ENCODE data around the gene MARCHF10. TPM values are rescaled to one million over a fixed set of nuclear protein-coding genes. Genes with fewer than 3 reads are reported as not detected.
A peak's percentile ranks its signal among the peaks of the same experiment; 100 is the strongest.

Gene MARCHF10
- total RNA-seq, 1 experiment from 2014 or later: not detected

- peak overlapping the region; percentile 39 for H3K4me2 ChIP-seq (ENCODE audit: low read depth, low read length, poor library complexity, severe bottlenecking)
- H3K4me3 ChIP-seq (ENCODE audit: low read length): peak overlapping the region; percentile 32; the same call in 1 of the 2 replicates
- H3K36me3 ChIP-seq (ENCODE audit: insufficient read depth, low read length): no peaks in the 10 kb centered on the region
- H4K20me1 ChIP-seq (ENCODE audit: insufficient read depth, low read depth, low read length): no peaks in the 10 kb centered on the region
- H3K9me3 ChIP-seq (ENCODE audit: low read length): no peaks in the 10 kb centered on the region
- no peaks in the 10 kb centered on the region for H3K27me3 ChIP-seq (ENCODE audit: low read length)
- no peaks in the 10 kb centered on the region for H3K9me2 ChIP-seq (replicated peaks; ENCODE audit: insufficient read depth, low read length)
- peak overlapping the region; percentile 100 for H3K27ac ChIP-seq (ENCODE audit: low read length)
- H3K4me1 ChIP-seq (ENCODE audit: low read length): peaks cover 54% of the 10 kb centered on the region
- H2AFZ ChIP-seq (ENCODE audit: low read length): no peak overlapping the region
- no peaks in the 10 kb centered on the region for H3K79me2 ChIP-seq (ENCODE audit: low read length)
- H3K9ac ChIP-seq (ENCODE audit: low read length): peak overlapping the region; percentile 95; the same call in 1 of the 2 replicates
- DNase-seq: peak; percentile 60
These were observed 117.8 kb downstream of the MARCHF10 start for GRCh38 chr17:62690168-62690897.

- Histone ChIP-seq H3K36me3 (ENCODE audit: insufficient read depth, low read length) (no peaks in the 10 kb centered on the region), H3K9me3 (ENCODE audit: low read length) (no peaks in the 10 kb centered on the region), H3K27me3 (ENCODE audit: low read length) (no peaks in the 10 kb centered on the region), H3K9ac (ENCODE audit: low read length) (no peak overlapping the region), H3K4me2 (ENCODE audit: low read depth, low read length, poor library complexity, severe bottlenecking) (peak overlapping the region; percentile 39), H3K9me2 (replicated peaks; ENCODE audit: insufficient read depth, low read length) (no peaks in the 10 kb centered on the region), H3K27ac (ENCODE audit: low read length) (no peak overlapping the region), H3K4me3 (ENCODE audit: low read length) (no peak overlapping the region), H3K4me1 (ENCODE audit: low read length) (peaks cover 47% of the 10 kb centered on the region), H4K20me1 (ENCODE audit: insufficient read depth, low read depth, low read length) (no peaks in the 10 kb centered on the region), H3K79me2 (ENCODE audit: low read length) (no peaks in the 10 kb centered on the region), H2AFZ (ENCODE audit: low read length) (no peak overlapping the region)
- no peak for DNase-seq
These were observed 118.5 kb downstream of the MARCHF10 start for GRCh38 chr17:62689441-62690167.

GRCh38 chr17:62688398-62689160, 119.5 kb downstream of the MARCHF10 start:
- no peak for DNase-seq
- Histone ChIP-seq H2AFZ (ENCODE audit: low read length) (no peak overlapping the region), H3K9ac (ENCODE audit: low read length) (no peak overlapping the region)

GRCh38 chr17:62687997-62688396, 120.1 kb downstream of the MARCHF10 start:
- H3K27me3 ChIP-seq (ENCODE audit: low read length): no peaks in the 10 kb centered on the region
- no peaks in the 10 kb centered on the region for H3K36me3 ChIP-seq (ENCODE audit: insufficient read depth, low read length)
- H3K4me3 ChIP-seq (ENCODE audit: low read length): no peak overlapping the region
- H2AFZ ChIP-seq (ENCODE audit: low read length): no peak overlapping the region
- H3K9me2 ChIP-seq (replicated peaks; ENCODE audit: insufficient read depth, low read length): no peaks in the 10 kb centered on the region
- H3K27ac ChIP-seq (ENCODE audit: low read length): no peak overlapping the region
- H3K4me1 ChIP-seq (ENCODE audit: low read length): peaks cover 33% of the 10 kb centered on the region
- no peak overlapping the region for H3K9ac ChIP-seq (ENCODE audit: low read length)
- DNase-seq: no peak
- H4K20me1 ChIP-seq (ENCODE audit: insufficient read depth, low read depth, low read length): no peaks in the 10 kb centered on the region
- no peak overlapping the region for H3K4me2 ChIP-seq (ENCODE audit: low read depth, low read length, poor library complexity, severe bottlenecking)
- no peaks in the 10 kb centered on the region for H3K9me3 ChIP-seq (ENCODE audit: low read length)
- H3K79me2 ChIP-seq (ENCODE audit: low read length): no peaks in the 10 kb centered on the region

More at GRCh38 chr17:62688398-62689160, 119.5 kb downstream of the MARCHF10 start:
- H3K36me3 ChIP-seq (ENCODE audit: insufficient read depth, low read length): no peaks in the 10 kb centered on the region
- no peaks in the 10 kb centered on the region for H4K20me1 ChIP-seq (ENCODE audit: insufficient read depth, low read depth, low read length)
- H3K4me3 ChIP-seq (ENCODE audit: low read length): no peak overlapping the region
- H3K79me2 ChIP-seq (ENCODE audit: low read length): no peaks in the 10 kb centered on the region
- peaks cover 38% of the 10 kb centered on the region for H3K4me1 ChIP-seq (ENCODE audit: low read length)
- no peaks in the 10 kb centered on the region for H3K9me3 ChIP-seq (ENCODE audit: low read length)
- H3K4me2 ChIP-seq (ENCODE audit: low read depth, low read length, poor library complexity, severe bottlenecking): no peak overlapping the region
- no peak overlapping the region for H3K27ac ChIP-seq (ENCODE audit: low read length)
- H3K9me2 ChIP-seq (replicated peaks; ENCODE audit: insufficient read depth, low read length): no peaks in the 10 kb centered on the region
- H3K27me3 ChIP-seq (ENCODE audit: low read length): no peaks in the 10 kb centered on the region

- Histone ChIP-seq H3K79me2 (ENCODE audit: low read length) (no peaks in the 10 kb centered on the region), H3K36me3 (ENCODE audit: insufficient read depth, low read length) (no peaks in the 10 kb centered on the region), H3K9me3 (ENCODE audit: low read length) (no peaks in the 10 kb centered on the region), H3K4me2 (ENCODE audit: low read depth, low read length, poor library complexity, severe bottlenecking) (no peak overlapping the region), H3K9me2 (replicated peaks; ENCODE audit: insufficient read depth, low read length) (no peaks in the 10 kb centered on the region), H3K27me3 (ENCODE audit: low read length) (no peaks in the 10 kb centered on the region), H3K4me3 (ENCODE audit: low read length) (no peak overlapping the region), H4K20me1 (ENCODE audit: insufficient read depth, low read depth, low read length) (no peaks in the 10 kb centered on the region), H3K4me1 (ENCODE audit: low read length) (no peaks in the 10 kb centered on the region), H3K9ac (ENCODE audit: low read length) (no peak overlapping the region), H2AFZ (ENCODE audit: low read length) (no peak overlapping the region), H3K27ac (ENCODE audit: low read length) (no peak overlapping the region)
- DNase-seq: no peak
These were observed 123.9 kb downstream of the MARCHF10 start for GRCh38 chr17:62684179-62684578.

- no peaks in the 10 kb centered on the region for H4K20me1 ChIP-seq (ENCODE audit: insufficient read depth, low read depth, low read length)
- no peak for DNase-seq
- H3K9ac ChIP-seq (ENCODE audit: low read length): no peak overlapping the region
- H3K4me3 ChIP-seq (ENCODE audit: low read length): no peak overlapping the region
- H3K9me3 ChIP-seq (ENCODE audit: low read length): no peaks in the 10 kb centered on the region
- H3K9me2 ChIP-seq (replicated peaks; ENCODE audit: insufficient read depth, low read length): no peaks in the 10 kb centered on the region
- H3K27me3 ChIP-seq (ENCODE audit: low read length): no peaks in the 10 kb centered on the region
- no peaks in the 10 kb centered on the region for H3K36me3 ChIP-seq (ENCODE audit: insufficient read depth, low read length)
- no peak overlapping the region for H2AFZ ChIP-seq (ENCODE audit: low read length)
- H3K27ac ChIP-seq (ENCODE audit: low read length): no peak overlapping the region
- no peaks in the 10 kb centered on the region for H3K79me2 ChIP-seq (ENCODE audit: low read length)
- H3K4me1 ChIP-seq (ENCODE audit: low read length): no peaks in the 10 kb centered on the region
- no peak overlapping the region for H3K4me2 ChIP-seq (ENCODE audit: low read depth, low read length, poor library complexity, severe bottlenecking)
These were observed 126.2 kb downstream of the MARCHF10 start for GRCh38 chr17:62681939-62682381.

GRCh38 chr17:62681061-62681938, 126.8 kb downstream of the MARCHF10 start:
- no peaks in the 10 kb centered on the region for H3K36me3 ChIP-seq (ENCODE audit: insufficient read depth, low read length)
- no peak overlapping the region for H3K27ac ChIP-seq (ENCODE audit: low read length)
- no peak overlapping the region for H3K9ac ChIP-seq (ENCODE audit: low read length)
- DNase-seq: no peak
- H3K4me3 ChIP-seq (ENCODE audit: low read length): no peak overlapping the region
- no peaks in the 10 kb centered on the region for H3K79me2 ChIP-seq (ENCODE audit: low read length)
- no peaks in the 10 kb centered on the region for H4K20me1 ChIP-seq (ENCODE audit: insufficient read depth, low read depth, low read length)
- no peaks in the 10 kb centered on the region for H3K27me3 ChIP-seq (ENCODE audit: low read length)
- no peak overlapping the region for H3K4me2 ChIP-seq (ENCODE audit: low read depth, low read length, poor library complexity, severe bottlenecking)
- H3K9me2 ChIP-seq (replicated peaks; ENCODE audit: insufficient read depth, low read length): no peaks in the 10 kb centered on the region
- no peak overlapping the region for H2AFZ ChIP-seq (ENCODE audit: low read length)
- H3K9me3 ChIP-seq (ENCODE audit: low read length): no peaks in the 10 kb centered on the region
- H3K4me1 ChIP-seq (ENCODE audit: low read length): no peaks in the 10 kb centered on the region
